Left ventricle myocardium superior (tissue), 1 donor: ENCODE measurements around the gene COL27A1. TPM values are rescaled to one million over a fixed set of nuclear protein-coding genes. Genes with fewer than 3 reads are reported as not detected.

Experiments
- ATAC-seq: fragments of 200-7000 bp; cut with Tn5 transposase; one replicate; pipeline ENCODE4 v1.9.1; 2020; ENCODE audit warnings: mild to moderate bottlenecking, moderate library complexity
- DNase-seq: peaks from one replicate; pipeline ENCODE4 v3.0.0-alpha.2; 2020
- intact Hi-C: fragments of 100-400 bp; cut with micrococcal nuclease; formaldehyde crosslinking; loops from one replicate; pipeline ENCODE4 v1.11.0; 2022
- total RNA-seq: library from RNA; stranded (reverse); fragmentation: NEBNext Ultra II Directional; extraction: Animal tissue kit (Norgen Biotek cat#: 25700); gene quantifications from one replicate; pipeline ENCODE4 v1.2.1, GENCODE V29; 2021
- donor health status: DM: no; HTN: yes; CAD: no; lungs with severe emphysema.

The COL27A1 gene
- total RNA-seq, 1 donor from 2014 or later = 11.0 TPM

- ATAC-seq (no peak), DNase-seq (peak; percentile 0)
- intact Hi-C loops = no loop called here
Observed at GRCh38 chr9:114192539-114192938, 37.2 kb downstream of the COL27A1 start.

- peak; percentile 12 for DNase-seq
- intact Hi-C loops = no loop called here
- peak; percentile 67 for ATAC-seq
Observed at GRCh38 chr9:114193090-114193489, 37.8 kb downstream of the COL27A1 start.

GRCh38 chr9:114196117-114196516, 40.8 kb downstream of the COL27A1 start:
- peak; percentile 6 for DNase-seq
- ATAC-seq = no peak
- intact Hi-C loops = no loop called here

GRCh38 chr9:114196979-114197622, 41.8 kb downstream of the COL27A1 start:
- ATAC-seq = peak; percentile 38

GRCh38 chr9:114198249-114199040, 43.1 kb downstream of the COL27A1 start:
- DNase-seq = peak; percentile 12
- intact Hi-C loops = no loop called here
- no peak for ATAC-seq

More at GRCh38 chr9:114196979-114197622, 41.8 kb downstream of the COL27A1 start:
- intact Hi-C loops = no loop called here
- peak; percentile 16 for DNase-seq

- peak; percentile 15 for DNase-seq
Observed at GRCh38 chr9:114200721-114201300, 45.5 kb downstream of the COL27A1 start.

GRCh38 chr9:114202396-114202795, 47.1 kb downstream of the COL27A1 start:
- DNase-seq (no peak), ATAC-seq (no peak)
- intact Hi-C loops = no loop called here

More at GRCh38 chr9:114200721-114201300, 45.5 kb downstream of the COL27A1 start:
- intact Hi-C loops = no loop called here
- ATAC-seq = no peak

- no peak for DNase-seq
- intact Hi-C loops = no loop called here
- ATAC-seq = no peak
Observed at GRCh38 chr9:114202849-114203248, 47.5 kb downstream of the COL27A1 start.

- intact Hi-C loops = no loop called here
- peak; percentile 10 for DNase-seq
- ATAC-seq = no peak
Observed at GRCh38 chr9:114203410-114204140, 48.2 kb downstream of the COL27A1 start.

GRCh38 chr9:114204265-114204664, 48.9 kb downstream of the COL27A1 start:
- intact Hi-C loops = no loop called here
- DNase-seq (peak; percentile 3), ATAC-seq (no peak)

- peak; percentile 44 for ATAC-seq
- DNase-seq = peak; percentile 61
- intact Hi-C loops = no loop called here
Observed at GRCh38 chr9:114205171-114206015, 50.1 kb downstream of the COL27A1 start.

GRCh38 chr9:114206221-114206789, 51.0 kb downstream of the COL27A1 start:
- ATAC-seq (no peak), DNase-seq (peak; percentile 22)
- intact Hi-C loops = no loop called here

- ATAC-seq (peak; percentile 90), DNase-seq (peak; percentile 86)
- intact Hi-C loops = no loop called here
Observed at GRCh38 chr9:114207034-114207810, 51.9 kb downstream of the COL27A1 start.

GRCh38 chr9:114207845-114208244, 52.5 kb downstream of the COL27A1 start:
- ATAC-seq (no peak), DNase-seq (peak; percentile 12)
- intact Hi-C loops = no loop called here

- ATAC-seq = no peak
- intact Hi-C loops = no loop called here
- peak; percentile 19 for DNase-seq
Observed at GRCh38 chr9:114209151-114209550, 53.8 kb downstream of the COL27A1 start.

- no peak for ATAC-seq
- peak; percentile 2 for DNase-seq
- intact Hi-C loops = no loop called here
Observed at GRCh38 chr9:114210136-114210535, 54.8 kb downstream of the COL27A1 start.

- DNase-seq (peak; percentile 36), ATAC-seq (no peak)
- intact Hi-C loops = no loop called here
Observed at GRCh38 chr9:114210691-114211276, 55.4 kb downstream of the COL27A1 start.
